G401 (cell line): ENCODE results near the gene AGBL4. TPM values are rescaled to one million over a fixed set of nuclear protein-coding genes. Genes with fewer than 3 reads are reported as not detected.
A peak's percentile ranks its signal among the peaks of the same experiment; 100 is the strongest.

ENCODE experiments used
- DNase-seq: peaks from one replicate; pipeline ENCODE4 v3.0.0-alpha.2; 2015; ENCODE audit warnings: low spot score
- in situ Hi-C: cut with HindIII; loops from 2 replicates; pipeline ENCODE4 v1.10.0; 2016; ENCODE audit warnings: low sequenced_read_pairs, mixed read lengths
- total RNA-seq: library from RNA; depleted of rRNA; stranded (reverse); fragments of >200 nt; shearing (Covaris generic); gene quantifications from 2 replicates; pipeline ENCODE4 v1.2.3, GENCODE V29; 2014

AGBL4 gene
- total RNA-seq, 1 experiment from 2014 or later = not detected

DNA sequence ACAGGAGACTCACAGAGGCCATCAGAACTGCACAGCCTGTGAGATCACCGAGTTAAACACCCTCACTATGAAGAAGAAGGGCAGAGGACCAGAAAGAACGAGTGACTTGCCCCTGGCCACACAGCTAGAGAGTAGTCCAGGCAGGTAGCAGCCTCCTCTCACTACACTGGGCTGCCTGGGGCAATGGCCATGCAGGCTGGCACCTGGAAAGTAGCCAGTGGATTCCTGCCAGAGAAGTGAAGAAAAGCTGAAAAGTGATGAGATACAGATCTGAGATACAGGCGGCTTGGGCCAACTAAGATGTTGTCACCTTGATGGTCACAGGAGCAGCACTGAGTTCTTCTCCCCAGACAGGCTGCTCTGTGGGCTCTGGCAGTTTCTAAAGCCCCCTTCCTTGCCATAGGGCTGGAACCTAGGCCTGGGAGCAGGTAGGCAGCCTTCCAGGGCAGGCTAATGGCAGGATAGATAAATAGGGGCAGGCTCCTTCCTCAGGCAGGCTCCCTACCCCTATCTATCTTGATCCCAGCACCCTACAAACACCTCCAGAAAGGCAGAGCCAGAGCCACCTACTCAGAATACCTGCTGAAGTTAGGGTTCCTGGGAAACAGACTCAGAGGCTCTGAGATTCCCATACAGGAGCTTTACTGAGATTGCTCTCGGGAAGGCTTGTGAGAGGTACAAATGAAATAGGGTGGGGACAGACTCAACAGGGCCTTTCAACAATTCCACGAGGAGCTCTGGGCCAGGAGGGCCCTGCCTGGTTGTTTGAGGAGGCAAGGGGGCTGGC lies 1353.3 kb downstream of the AGBL4 start:
- DNase-seq = no peak
- in situ Hi-C loops = no loop called here

DNA sequence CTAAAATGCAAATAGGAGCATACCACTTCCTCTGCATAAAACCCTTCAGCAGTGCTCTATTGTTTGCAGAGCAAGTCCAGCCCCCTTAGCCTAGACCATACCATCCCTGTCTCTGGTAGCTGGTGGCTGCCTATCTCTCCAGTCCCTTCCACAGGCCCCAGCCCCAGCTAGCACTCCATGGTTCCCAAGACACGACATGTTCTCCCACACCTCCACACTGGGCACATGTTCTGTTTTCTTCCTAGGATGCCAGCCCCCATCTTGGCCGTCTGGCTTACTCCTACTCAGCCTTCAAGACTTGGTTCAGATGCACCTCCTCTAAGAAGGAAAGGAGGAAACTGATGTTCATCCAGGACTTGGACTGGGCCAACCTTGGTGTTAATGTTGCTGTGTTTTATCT lies 1355.4 kb downstream of the AGBL4 start:
- no peak for DNase-seq
- in situ Hi-C loops = no loop called here

DNA sequence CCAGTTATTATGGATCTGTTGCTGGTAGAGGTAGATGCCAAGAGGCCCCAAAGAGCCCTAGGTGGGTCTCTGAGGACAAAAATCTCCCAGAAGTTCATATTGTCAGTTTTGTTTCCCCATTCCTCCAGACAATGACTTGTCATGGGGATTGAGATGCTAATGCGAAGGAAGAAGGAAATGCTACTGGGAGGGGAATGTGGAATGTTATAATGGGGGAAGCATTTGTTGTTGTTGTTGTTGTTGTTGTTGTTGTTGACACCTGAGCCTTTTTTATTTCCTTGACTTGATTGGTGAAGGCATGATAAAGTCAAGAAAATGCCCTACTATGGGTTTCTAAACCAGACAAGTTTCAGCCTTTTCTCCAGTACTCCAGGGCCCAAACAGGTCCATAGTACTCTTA lies 1356.0 kb downstream of the AGBL4 start:
- in situ Hi-C loops = no loop called here

DNA sequence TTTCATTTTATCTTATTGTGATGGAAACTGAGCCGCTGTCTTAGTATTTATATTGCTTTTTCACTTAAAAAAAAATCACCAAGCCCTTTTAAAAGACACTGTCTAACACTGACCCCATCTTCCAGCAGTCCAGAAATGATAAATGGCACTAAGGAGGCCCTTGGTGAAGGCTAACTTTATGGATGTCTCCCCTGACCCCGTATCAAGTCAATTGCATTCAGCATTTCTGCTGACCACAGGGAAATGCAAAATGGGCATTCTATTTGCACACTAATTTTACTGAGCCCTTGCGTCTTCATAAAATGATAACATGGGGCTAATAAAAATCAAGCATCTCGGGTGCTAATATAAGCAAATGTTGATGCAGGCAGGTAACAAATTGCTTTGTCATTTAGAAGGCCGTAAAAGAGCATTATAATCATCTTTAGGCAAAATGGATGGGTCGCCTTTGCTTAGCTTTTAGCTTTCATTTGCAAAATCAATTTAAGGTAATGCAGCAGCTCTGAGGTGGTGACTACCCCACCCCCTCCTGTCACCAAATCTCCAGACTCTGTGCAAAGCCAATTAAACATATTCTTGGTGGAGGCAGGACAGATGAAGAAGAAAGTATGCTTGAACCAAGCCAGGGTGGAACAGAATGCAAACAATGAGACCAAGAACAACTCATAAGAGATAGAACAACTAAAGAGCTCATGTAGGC lies 1357.9 kb downstream of the AGBL4 start:
- DNase-seq = no peak
- in situ Hi-C loops = no loop called here

More for the DNA sequence above, 1356.0 kb downstream of the AGBL4 start:
- DNase-seq = no peak

DNA sequence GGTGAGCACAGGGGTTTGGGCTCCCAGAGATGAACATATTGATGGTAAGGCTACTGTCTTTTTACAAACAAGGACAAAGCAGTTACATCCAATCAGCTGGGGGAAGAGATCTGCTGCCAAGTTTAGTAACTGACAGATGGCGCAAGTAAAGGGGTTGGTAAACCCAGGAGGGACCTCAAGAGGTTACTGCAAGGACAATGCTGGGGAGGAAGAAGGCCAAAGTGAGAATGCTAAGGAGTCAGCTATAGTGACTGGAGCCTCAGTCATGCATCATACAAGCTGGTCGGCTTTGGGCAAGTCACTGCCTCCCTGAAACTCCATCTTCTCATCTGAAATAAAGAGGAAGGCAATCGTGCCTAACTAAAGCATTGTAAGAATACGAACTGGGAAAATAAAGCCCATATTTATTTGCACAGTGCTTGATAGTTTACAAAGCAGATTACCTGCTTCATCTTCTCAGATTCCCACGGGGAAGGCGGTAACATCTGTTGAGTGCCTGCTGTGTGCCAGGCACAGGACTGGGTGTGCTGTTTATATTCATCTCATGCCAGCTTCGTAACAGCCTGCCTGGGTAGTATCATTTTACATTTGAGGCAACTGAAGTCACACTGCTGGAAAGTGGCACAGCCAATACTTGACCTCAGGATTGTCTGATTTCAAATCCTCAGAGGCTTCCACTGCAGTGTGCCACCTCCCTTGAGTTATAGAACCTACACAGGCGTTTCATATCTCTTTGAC lies 1361.9 kb downstream of the AGBL4 start:
- in situ Hi-C loops = no loop called here
- no peak for DNase-seq

DNA sequence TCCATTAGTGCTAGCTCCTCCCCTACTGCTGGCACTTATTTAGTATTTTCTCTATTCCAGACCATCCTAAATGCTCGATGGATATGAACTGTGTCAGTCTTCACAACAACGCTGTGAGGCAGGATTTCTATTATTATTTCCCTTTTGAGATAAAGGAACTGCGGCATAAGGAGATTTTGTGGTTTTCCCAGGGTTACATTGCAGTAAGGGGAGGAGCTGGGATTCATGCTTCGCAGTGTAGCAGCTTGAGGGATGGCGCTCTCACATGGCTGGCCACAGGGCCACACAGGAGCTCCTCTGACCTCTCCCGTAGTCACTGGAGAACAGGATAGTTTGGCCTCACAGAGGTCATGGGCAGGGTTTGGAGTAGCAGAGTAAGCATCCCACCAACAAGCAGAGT lies 1364.0 kb downstream of the AGBL4 start:
- no peak for DNase-seq
- in situ Hi-C loops = no loop called here

DNA sequence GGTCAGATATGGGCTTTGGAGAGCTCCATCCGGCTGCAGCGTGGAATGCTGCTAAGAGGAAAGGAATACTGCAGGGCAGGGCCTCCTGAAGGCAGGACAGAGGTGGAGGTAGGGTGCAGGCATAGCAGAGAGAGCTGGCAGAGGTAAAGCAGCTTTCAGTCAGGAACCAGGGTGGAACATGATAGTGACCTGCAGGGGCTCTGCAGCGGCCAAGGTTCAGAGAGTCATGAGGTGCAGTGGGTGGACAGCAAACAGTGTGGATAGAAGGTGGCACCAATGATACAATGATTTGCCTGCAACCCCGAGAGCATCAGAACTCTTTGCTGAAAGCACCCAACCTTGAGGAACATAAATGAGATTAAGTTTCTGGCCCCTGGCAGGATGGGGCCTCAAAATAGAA lies 1366.3 kb downstream of the AGBL4 start:
- in situ Hi-C loops = no loop called here
- no peak for DNase-seq

DNA sequence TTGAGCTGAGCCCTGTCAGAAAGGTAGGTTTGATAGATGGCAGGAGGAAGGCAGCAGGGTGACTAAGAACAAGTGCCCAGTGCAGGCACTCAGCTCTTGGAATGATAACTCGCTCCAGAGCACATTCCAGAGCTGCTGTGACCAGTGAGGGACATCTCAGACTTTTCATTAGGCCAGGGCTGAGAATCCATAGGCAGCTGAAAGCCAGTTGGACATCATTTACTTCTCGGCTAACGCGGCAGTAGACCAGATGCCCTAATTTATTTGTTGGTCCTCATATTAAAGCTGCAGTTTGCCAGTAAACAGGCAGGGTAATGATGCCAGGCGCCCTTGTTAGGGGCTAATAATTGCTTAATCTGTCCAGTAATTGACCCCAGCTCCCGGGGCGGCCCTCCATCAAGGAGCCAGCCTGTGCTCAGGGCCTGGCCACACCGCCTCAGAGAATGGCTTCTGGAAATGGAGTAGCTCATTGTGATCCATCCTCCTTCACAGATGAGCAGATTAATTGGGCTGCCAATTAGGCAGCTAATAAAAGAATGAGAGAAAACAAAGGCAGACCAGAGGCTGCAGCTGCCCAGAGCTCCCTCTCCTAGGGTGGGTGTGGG lies 1369.0 kb downstream of the AGBL4 start:
- no peak for DNase-seq
- in situ Hi-C loops = no loop called here

DNA sequence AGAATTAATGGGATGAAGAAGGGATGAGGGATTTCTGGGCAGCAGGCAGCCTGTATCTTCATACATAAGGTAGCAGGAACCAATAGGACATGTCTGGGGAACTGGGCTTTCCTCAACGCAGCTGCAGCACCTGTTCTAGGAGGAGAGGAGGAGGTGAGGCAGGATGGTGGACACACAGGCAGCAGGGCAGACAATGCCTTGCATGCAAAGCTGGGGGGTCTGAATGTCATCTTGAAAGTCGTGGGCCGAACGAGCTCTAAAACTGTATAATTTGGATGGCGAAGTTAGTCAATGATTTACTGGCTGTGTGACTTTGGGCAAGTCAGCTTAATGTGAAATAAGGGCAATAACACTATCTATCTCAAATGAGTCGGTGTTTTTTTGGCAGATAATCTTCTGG lies 1371.4 kb downstream of the AGBL4 start:
- DNase-seq = no peak
- in situ Hi-C loops = no loop called here

DNA sequence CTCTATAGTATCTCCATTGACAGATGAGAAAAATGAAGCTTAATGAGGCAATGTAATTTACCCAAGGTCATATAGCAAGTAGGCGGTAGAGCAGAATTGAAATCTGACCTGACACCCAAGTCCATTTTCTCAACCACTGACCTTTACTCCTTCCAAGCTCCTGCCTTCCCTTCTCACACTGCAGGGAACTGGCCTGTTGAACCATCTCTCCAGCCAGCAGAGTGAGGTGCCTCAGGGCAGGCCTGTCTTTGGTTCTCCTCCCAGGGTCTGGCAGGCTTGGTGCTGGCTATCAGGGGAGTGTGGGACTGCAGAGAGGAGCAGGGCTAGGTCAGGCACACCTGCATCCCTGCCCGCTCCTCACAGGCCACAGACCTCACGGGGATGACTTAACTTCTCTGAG lies 1373.9 kb downstream of the AGBL4 start:
- no peak for DNase-seq
- in situ Hi-C loops = no loop called here

DNA sequence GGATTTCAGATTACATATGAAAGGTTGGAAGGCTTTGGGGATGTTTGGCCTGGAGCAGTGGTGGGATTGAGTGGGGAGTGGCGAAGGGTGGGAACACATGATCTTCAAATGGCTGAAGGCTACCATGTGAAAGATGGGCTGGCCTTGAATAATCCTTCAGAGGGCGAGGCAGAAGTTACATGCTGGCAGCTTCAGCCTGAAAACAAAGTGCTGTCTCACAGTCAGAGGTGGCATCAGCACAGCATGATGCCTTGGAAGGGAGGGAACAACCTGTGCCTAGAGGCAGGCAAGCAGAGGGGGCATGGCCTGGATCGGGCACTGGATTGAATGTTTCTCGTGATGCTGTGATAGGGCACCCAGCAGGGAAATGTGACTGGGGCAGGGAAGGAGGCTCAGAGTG lies 1377.9 kb downstream of the AGBL4 start:
- peak; percentile 20 for DNase-seq
- in situ Hi-C loops = no loop called here

DNA sequence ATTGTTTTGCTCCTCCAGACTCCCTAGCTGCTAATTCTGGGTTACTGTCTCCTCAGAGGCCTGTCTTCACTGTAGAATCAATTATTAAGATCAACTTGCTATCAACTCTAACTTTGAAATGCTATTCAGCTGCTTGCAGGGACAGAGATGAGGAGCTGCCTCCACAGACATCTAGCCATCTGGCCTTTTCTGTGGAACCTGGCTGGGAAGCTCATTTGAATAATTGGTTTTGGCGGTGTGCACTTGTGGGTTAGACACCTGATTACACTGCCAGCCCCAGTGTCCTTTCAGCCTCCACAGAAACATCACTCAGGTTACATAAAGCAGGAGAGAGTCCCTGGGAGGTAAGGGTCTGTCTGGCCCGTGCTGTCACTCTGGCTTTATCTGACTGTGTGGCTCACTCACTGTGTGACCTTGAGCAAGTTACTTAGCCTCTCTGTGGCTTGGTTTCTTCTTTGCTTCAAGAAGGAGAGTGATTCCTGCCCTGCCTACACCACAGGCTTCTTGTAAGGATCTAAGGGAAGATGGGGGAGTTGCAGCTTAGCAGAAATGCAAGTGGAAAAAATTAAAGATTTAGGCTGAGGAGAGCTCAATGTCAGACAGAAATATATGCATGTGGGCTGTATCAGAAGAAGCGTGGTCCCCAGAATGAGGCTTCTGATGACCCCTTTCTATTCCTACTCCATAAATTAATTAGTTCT lies 1378.7 kb downstream of the AGBL4 start:
- DNase-seq = peak; percentile 73
- in situ Hi-C loops = no loop called here

DNA sequence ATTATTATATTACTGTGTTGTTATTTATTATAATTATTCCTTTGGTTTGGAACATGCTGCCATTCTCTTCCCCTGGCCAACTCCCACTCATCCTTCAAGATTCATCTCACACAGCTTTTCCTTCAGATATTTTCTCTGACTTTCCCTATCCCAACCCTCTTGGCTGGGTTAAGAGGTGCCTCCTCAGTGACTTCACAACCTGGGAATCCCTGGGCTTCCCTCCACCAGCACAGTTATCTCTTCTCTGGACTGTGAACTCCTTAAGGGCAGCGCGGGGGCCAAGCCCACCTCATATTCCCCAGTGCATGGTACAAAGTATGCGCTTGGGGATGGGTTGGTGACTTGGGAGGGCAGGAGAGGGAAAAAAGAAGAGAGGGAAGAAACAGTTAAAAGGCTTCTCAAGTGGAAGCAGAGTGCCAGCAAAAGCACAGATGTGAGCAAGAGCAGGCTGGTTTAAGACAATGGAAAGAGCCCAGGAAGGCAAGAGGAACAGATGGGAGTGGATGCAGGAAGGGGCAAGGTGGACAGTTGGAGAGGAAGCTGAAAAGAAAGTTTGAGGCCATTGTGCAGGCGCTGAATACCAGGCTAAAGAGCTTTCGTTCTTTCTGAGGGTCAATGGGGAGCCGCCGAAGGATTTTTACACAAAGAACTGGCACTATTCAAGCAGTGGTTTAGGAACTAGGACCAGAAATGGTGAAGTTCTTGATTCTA lies 1379.4 kb downstream of the AGBL4 start:
- in situ Hi-C loops = no loop called here
- DNase-seq = no peak

DNA sequence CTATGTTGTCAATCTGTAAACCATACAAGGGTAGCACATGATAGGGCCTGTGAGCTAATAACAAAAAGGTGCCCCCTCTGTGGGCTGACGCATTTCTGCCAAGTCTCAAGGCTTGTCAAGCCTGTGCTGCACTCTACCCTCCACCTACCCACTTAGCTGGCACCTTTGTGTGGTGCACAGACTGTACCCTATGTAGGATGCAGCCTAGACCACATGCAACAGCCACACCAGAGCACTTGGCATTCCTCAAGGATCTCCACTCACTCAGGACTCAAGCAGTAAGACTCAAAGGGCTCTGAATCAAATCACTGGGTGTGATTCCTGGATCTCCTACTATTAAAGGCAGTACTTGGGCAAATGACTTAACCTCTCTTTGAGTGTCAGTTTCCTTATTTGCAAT lies 1380.6 kb downstream of the AGBL4 start:
- no peak for DNase-seq
- in situ Hi-C loops = no loop called here

DNA sequence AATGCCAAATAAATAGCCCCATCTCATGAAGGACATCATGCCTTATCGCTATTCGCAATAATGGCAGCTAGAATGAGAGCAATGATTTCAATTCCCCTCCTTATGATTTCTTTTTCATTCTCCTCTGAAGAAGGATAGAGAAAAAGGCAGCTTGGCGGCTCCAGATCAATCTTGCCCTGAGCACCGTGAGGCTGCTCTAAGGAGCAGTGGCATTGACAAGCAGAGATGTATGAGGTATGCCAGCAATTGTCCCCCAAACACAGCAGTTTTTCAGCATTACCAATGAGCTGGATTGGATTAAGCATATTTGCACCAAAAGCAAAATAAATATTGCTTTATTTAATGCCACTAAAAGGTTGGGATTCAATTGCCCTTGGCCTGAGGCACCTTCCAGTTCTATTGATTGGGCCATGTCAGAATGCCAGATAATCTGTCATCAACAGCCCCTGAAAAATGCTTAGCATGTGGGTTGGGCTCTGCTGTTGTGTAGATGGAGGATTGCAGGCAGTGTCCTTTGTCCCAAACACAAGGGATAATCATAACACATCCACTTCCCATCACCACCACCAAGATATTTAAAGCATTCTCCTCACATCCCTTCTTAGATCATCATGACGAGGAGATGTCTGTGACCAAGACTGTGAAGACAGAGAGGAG lies 1382.8 kb downstream of the AGBL4 start:
- DNase-seq = no peak
- in situ Hi-C loops = no loop called here

DNA sequence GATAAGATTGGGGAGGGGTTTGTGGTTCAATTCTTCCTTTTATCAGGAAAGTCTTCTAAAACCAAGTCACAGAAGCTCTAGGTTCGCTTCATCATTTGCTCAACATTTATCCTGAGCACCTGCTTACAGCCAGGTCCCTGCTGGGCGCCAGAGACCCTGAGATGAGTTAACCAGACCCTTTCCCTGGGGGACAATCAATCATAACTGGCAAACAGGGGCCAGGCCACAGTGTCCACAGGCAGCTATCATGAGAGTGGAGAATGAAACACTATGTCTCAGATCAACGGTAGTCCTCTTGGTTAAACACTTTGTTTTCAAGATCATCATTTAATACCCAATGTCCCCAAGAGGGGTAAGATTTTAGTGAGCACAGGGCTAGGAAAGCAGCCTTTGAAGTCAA lies 1393.9 kb downstream of the AGBL4 start:
- in situ Hi-C loops = no loop called here

DNA sequence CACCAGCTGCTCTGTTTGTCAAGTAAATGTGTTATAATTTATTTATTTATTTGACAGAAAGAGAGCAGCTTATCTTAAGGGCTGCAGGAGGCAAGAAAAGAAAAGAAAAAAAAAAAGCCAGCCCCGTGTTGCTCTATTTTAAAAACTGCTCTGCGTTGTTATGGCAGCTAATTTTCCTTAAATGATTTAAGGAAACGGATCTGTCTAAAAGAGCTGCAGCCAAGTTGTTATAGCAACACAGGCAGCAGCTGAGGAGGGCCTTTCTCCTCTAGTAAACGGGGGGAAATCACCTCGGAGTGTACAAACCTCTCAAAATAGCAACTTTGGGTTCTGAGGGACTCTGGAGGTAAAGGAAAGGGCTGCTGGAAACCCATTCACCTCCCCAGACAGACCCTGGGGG lies 1396.3 kb downstream of the AGBL4 start:
- DNase-seq = no peak
- in situ Hi-C loops = no loop called here

More for the DNA sequence above, 1393.9 kb downstream of the AGBL4 start:
- no peak for DNase-seq

DNA sequence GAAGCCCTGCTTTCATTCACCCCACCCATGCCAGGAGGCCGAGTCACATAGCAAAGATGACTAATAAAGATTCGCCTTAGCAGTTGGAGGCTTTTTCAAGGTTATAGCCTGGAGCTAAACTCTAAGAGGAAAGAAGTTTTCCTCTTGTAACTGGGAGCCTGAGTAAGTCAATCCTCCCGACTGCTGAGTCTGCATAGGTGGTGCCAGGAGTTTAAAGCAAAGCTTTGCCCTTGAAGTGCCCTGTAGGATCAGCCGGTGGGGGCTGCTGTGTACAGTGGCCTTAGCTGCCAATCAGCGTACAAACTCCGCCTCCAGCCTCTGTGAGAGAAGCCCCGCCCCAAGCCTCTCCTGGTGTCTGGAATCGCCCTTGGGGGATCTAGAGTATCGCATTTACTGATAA lies 1404.2 kb downstream of the AGBL4 start:
- in situ Hi-C loops = no loop called here
- no peak for DNase-seq
